NCI-H187 (cell line): Measurements from ENCODE around the gene BPTF.
"Not testable (repeated sequence)": the region's sequence is repeated elsewhere in the genome, so short reads cannot be mapped to it uniquely, and the experiment has no call there.

ENCODE experiments used
- DNase-seq, 2 experiments: peaks; one replicate each; lab custom pipeline; 2025; lab: John Stamatoyannopoulos, UW

BPTF gene

GRCh38 chr17:67974598-67975066 is 149.3 kb downstream of the BPTF start:
- no peak for DNase-seq

- not testable (repeated sequence) for DNase-seq
Observed at GRCh38 chr17:67976306-67976705, 151.0 kb downstream of the BPTF start.

- no peak for DNase-seq
Observed at GRCh38 chr17:67980456-67980855, 155.2 kb downstream of the BPTF start.

- DNase-seq: not testable (repeated sequence)
Observed at GRCh38 chr17:67980883-67981282, 155.6 kb downstream of the BPTF start.

GRCh38 chr17:67982034-67982640 is 156.8 kb downstream of the BPTF start:
- DNase-seq: no peak

GRCh38 chr17:67982686-67983382 is 157.5 kb downstream of the BPTF start:
- no peak for DNase-seq

- DNase-seq: no peak
Observed at GRCh38 chr17:67983383-67983688, 158.0 kb downstream of the BPTF start.

- no peak for DNase-seq
Observed at GRCh38 chr17:67990909-67991308, 165.6 kb downstream of the BPTF start.

- DNase-seq: no peak
Observed at GRCh38 chr17:67992548-67993152, 167.3 kb downstream of the BPTF start.

GRCh38 chr17:67993153-67993997 is 168.1 kb downstream of the BPTF start:
- peak; percentile 19 to 78 for DNase-seq

GRCh38 chr17:67993998-67994361 is 168.7 kb downstream of the BPTF start:
- DNase-seq: peak in 1 of 2 experiments; percentile 13

- DNase-seq: no peak
Observed at GRCh38 chr17:67994817-67995569, 169.7 kb downstream of the BPTF start.

GRCh38 chr17:67995570-67996263 is 170.4 kb downstream of the BPTF start:
- no peak for DNase-seq

- DNase-seq: not testable (repeated sequence)
Observed at GRCh38 chr17:67996301-67997171, 171.2 kb downstream of the BPTF start, which contains the start of gene C17orf58. TSS of gene C17orf58 (minus strand) at chr17:67996469. CDS start at chr17:67996198, 271 bp downstream.

- no peak for DNase-seq
Observed at GRCh38 chr17:67998466-67998865, 173.2 kb downstream of the BPTF start.

- DNase-seq: no peak
Observed at GRCh38 chr17:67999291-67999911, 174.1 kb downstream of the BPTF start.

GRCh38 chr17:68004201-68004600 is 178.9 kb downstream of the BPTF start:
- no peak for DNase-seq

- DNase-seq: no peak
Observed at GRCh38 chr17:68006797-68007196, 181.5 kb downstream of the BPTF start.

- DNase-seq: no peak
Observed at GRCh38 chr17:68011199-68011665, 185.9 kb downstream of the BPTF start.
